CD14-positive monocyte (primary cell): ENCODE measurements around the gene ANKRD49. TPM values are rescaled to one million over a fixed set of nuclear protein-coding genes. Genes with fewer than 3 reads are reported as not detected.
A peak's percentile ranks its signal among the peaks of the same experiment; 100 is the strongest.

Experiments used
- DNase-seq, 3 donors: peaks; one replicate each; pipeline ENCODE4 v3.0.0-alpha.2; 2011 to 2022
- H2AFZ ChIP-seq: 2 replicates; pipeline ENCODE4 v1.6.0; 2012; ENCODE audit warnings: mild to moderate bottlenecking, low read depth, low read length, inconsistent platforms; ENCODE audit not compliant: insufficient read depth, poor library complexity, severe bottlenecking
- H3K27ac ChIP-seq, 2 donors: 1 replicate in 1 of 2; 2 replicates in 1 of 2; pipeline ENCODE4 v1.5.1; 2012 to 2013; ENCODE audit warnings: low read length in 2 of 2, control low read depth in 1 of 2, inconsistent platforms in 1 of 2, low read depth in 1 of 2, mild to moderate bottlenecking in 1 of 2
- H3K27me3 ChIP-seq, 2 donors: one replicate each; pipeline versions ENCODE4 v1.6.0 to v1.6.1; 2011 to 2013; ENCODE audit warnings: low read length in 2 of 2; ENCODE audit not compliant: control insufficient read depth in 2 of 2, insufficient read depth in 2 of 2
- H3K36me3 ChIP-seq, 2 donors: replicated peaks in 1 of 2; 1 replicate in 1 of 2; 2 replicates in 1 of 2; pipeline versions ENCODE4 v1.5.1 to v1.6.1; 2012 to 2013; ENCODE audit warnings: low read length in 2 of 2, control low read depth in 1 of 2, inconsistent platforms in 1 of 2, mild to moderate bottlenecking in 1 of 2; ENCODE audit not compliant: insufficient read depth in 2 of 2, control insufficient read depth in 1 of 2
- H3K4me1 ChIP-seq, 2 donors: 1 replicate in 1 of 2; 2 replicates in 1 of 2; pipeline versions ENCODE4 v1.5.1 to v1.6.1; 2012 to 2013; ENCODE audit warnings: low read length in 2 of 2, control low read depth in 1 of 2, inconsistent platforms in 1 of 2, mild to moderate bottlenecking in 1 of 2, moderate library complexity in 1 of 2; ENCODE audit not compliant: insufficient read depth in 2 of 2, control insufficient read depth in 1 of 2
- H3K4me2 ChIP-seq: replicated peaks from 2 replicates; pipeline ENCODE3; 2012; ENCODE audit warnings: low read length, moderate library complexity, mild to moderate bottlenecking; ENCODE audit not compliant: poor library complexity, severe bottlenecking; ENCODE audit errors: extremely low read depth
- H3K4me3 ChIP-seq, 3 experiments: fragments of 200-600 bp in 1 of 3; sonication (generic) in 1 of 3; replicated peaks in 1 of 3; 1 replicate in 2 of 3; 2 replicates in 1 of 3; pipeline ENCODE4 v1.5.1; 2011 to 2013; ENCODE audit warnings: low read length in 3 of 3, mild to moderate bottlenecking in 3 of 3, control low read depth in 2 of 3, low read depth in 2 of 3, inconsistent platforms in 1 of 3, moderate library complexity in 1 of 3
- H3K79me2 ChIP-seq: 2 replicates; pipeline ENCODE4 v1.6.0; 2012; ENCODE audit warnings: mild to moderate bottlenecking, control low read depth, inconsistent platforms, low read length, moderate library complexity; ENCODE audit not compliant: insufficient read depth
- H3K9ac ChIP-seq: 2 replicates; pipeline ENCODE4 v1.6.0; 2017; ENCODE audit warnings: low read length, mild to moderate bottlenecking; ENCODE audit not compliant: insufficient read depth, poor library complexity, severe bottlenecking
- H3K9me3 ChIP-seq, 2 donors: replicated peaks in 1 of 2; 1 replicate in 1 of 2; 2 replicates in 1 of 2; pipeline versions ENCODE4 v1.5.1 to v1.6.1; 2012 to 2013; ENCODE audit warnings: low read length in 2 of 2, control low read depth in 1 of 2; ENCODE audit not compliant: control insufficient read depth in 1 of 2, insufficient read depth in 1 of 2
- H4K20me1 ChIP-seq: 2 replicates; pipeline ENCODE4 v1.6.0; 2012; ENCODE audit warnings: mild to moderate bottlenecking, low read length, control low read depth, moderate library complexity; ENCODE audit not compliant: insufficient read depth
- H3K27ac Mint-ChIP-seq, 7 donors: one replicate each; pipeline ENCODE4 v1.8.0; 2020; ENCODE audit warnings: mild to moderate bottlenecking in 7 of 7, mixed read lengths in 7 of 7, moderate library complexity in 6 of 7, inconsistent platforms in 2 of 7
- H3K27me3 Mint-ChIP-seq, 3 donors: one replicate each; pipeline ENCODE4 v1.8.0; 2021 to 2022; ENCODE audit warnings: low read depth in 3 of 3, mild to moderate bottlenecking in 3 of 3, mixed read lengths in 3 of 3, moderate library complexity in 3 of 3, inconsistent platforms in 1 of 3
- H3K36me3 Mint-ChIP-seq, 2 donors: one replicate each; pipeline ENCODE4 v1.8.0; 2020; ENCODE audit warnings: mixed read lengths in 2 of 2, inconsistent platforms in 1 of 2, mild to moderate bottlenecking in 1 of 2
- H3K4me1 Mint-ChIP-seq: one replicate; pipeline ENCODE4 v1.8.0; 2020; ENCODE audit warnings: mild to moderate bottlenecking, mixed read lengths
- H3K4me3 Mint-ChIP-seq, 2 donors: one replicate each; pipeline ENCODE4 v1.8.0; 2020; ENCODE audit warnings: mild to moderate bottlenecking in 2 of 2, mixed read lengths in 2 of 2, moderate library complexity in 1 of 2
- H3K9me3 Mint-ChIP-seq, 7 donors: one replicate each; pipeline ENCODE4 v1.8.0; 2020 to 2022; ENCODE audit warnings: mixed read lengths in 7 of 7, mild to moderate bottlenecking in 6 of 7, moderate library complexity in 6 of 7, inconsistent platforms in 2 of 7
- WGBS: methylation state at CpG from one replicate; pipeline ENCODE4 v1.1.5; 2013; ENCODE audit warnings: missing lambda C conversion rate; ENCODE audit not compliant: insufficient coverage; 5-methylcytosine and 5-hydroxymethylcytosine counted together
- intact Hi-C, 2 donors: fragments of 100-400 bp; cut with micrococcal nuclease; formaldehyde crosslinking; loops; one replicate each; pipeline versions ENCODE4 v1.15.0 to v1.15.1; 2023
- polyA plus RNA-seq, 3 donors: library from polyadenylated mRNA; depleted of rRNA in 1 of 3; unstranded in 2 of 3; stranded (reverse) in 1 of 3; fragments of 300-500 nt in 2 of 3; fragments of >200 nt in 1 of 3; fragmentation: Illumina TruSeq in 2 of 3; gene quantifications; 1 replicate in 2 of 3; 2 replicates in 1 of 3; pipeline ENCODE4 v1.2.3, GENCODE V29; 2012 to 2021
- TF ChIP-seq, protein P1 (sequence below): fragments of 200-600 bp; IDR thresholded peaks from one replicate; pipeline ENCODE4 v1.8.0; 2022; ENCODE audit warnings: antibody characterized with exemption, mild to moderate bottlenecking

Gene ANKRD49
- polyA plus RNA-seq, 3 donors = 12.0 to 13.1 (median 12.8) TPM

DNA sequence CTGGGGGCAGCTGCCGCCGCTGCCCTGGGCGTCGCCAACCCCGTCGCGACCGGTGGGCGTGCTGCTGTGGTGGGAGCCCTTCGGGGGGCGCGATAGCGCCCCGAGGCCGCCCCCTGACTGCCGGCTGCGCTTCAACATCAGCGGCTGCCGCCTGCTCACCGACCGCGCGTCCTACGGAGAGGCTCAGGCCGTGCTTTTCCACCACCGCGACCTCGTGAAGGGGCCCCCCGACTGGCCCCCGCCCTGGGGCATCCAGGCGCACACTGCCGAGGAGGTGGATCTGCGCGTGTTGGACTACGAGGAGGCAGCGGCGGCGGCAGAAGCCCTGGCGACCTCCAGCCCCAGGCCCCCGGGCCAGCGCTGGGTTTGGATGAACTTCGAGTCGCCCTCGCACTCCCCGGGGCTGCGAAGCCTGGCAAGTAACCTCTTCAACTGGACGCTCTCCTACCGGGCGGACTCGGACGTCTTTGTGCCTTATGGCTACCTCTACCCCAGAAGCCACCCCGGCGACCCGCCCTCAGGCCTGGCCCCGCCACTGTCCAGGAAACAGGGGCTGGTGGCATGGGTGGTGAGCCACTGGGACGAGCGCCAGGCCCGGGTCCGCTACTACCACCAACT is 51.0 kb downstream of the ANKRD49 start:
- Mint-ChIP-seq H3K27ac (peak overlapping the region; percentile 92 to 97 (median 94)), H3K4me3 (peak overlapping the region; percentile 99 to 100), H3K9me3 (peaks cover 0 to 2% (median 0%) of the 10 kb centered on the region in 7 donors), H3K27me3 (no peaks in the 10 kb centered on the region), H3K36me3 (peaks cover 8% of the 10 kb centered on the region in 2 donors), H3K4me1 (peaks cover 56% of the 10 kb centered on the region)
- Histone ChIP-seq H3K4me2 (peak overlapping the region; percentile 93), H3K27ac (peak overlapping the region; percentile 96 to 99), H3K36me3 (no peaks in the 10 kb centered on the region), H4K20me1 (peaks cover 31% of the 10 kb centered on the region), H3K27me3 (no peaks in the 10 kb centered on the region), H2AFZ (peak overlapping the region; percentile 88), H3K9ac (peak overlapping the region; percentile 93), H3K79me2 (peaks cover 97% of the 10 kb centered on the region), H3K4me1 (peaks cover 55 to 56% of the 10 kb centered on the region in 2 donors), H3K4me3 (peak overlapping the region; percentile 75 to 91 (median 91)), H3K9me3 (no peaks in the 10 kb centered on the region)
- peak in 2 of 3 donors; percentile 19 to 26 for DNase-seq
- intact Hi-C loops = loop anchor here (2.0 to 5.0 kb wide), 3 partner anchors 30 to 58 kb away; no protein-coding TSS in a partner anchor
- WGBS = 5% methylated on average over 54 of the region's 59 CpGs
- TF ChIP-seq, protein P1, sequence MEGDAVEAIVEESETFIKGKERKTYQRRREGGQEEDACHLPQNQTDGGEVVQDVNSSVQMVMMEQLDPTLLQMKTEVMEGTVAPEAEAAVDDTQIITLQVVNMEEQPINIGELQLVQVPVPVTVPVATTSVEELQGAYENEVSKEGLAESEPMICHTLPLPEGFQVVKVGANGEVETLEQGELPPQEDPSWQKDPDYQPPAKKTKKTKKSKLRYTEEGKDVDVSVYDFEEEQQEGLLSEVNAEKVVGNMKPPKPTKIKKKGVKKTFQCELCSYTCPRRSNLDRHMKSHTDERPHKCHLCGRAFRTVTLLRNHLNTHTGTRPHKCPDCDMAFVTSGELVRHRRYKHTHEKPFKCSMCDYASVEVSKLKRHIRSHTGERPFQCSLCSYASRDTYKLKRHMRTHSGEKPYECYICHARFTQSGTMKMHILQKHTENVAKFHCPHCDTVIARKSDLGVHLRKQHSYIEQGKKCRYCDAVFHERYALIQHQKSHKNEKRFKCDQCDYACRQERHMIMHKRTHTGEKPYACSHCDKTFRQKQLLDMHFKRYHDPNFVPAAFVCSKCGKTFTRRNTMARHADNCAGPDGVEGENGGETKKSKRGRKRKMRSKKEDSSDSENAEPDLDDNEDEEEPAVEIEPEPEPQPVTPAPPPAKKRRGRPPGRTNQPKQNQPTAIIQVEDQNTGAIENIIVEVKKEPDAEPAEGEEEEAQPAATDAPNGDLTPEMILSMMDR = no peak

DNA sequence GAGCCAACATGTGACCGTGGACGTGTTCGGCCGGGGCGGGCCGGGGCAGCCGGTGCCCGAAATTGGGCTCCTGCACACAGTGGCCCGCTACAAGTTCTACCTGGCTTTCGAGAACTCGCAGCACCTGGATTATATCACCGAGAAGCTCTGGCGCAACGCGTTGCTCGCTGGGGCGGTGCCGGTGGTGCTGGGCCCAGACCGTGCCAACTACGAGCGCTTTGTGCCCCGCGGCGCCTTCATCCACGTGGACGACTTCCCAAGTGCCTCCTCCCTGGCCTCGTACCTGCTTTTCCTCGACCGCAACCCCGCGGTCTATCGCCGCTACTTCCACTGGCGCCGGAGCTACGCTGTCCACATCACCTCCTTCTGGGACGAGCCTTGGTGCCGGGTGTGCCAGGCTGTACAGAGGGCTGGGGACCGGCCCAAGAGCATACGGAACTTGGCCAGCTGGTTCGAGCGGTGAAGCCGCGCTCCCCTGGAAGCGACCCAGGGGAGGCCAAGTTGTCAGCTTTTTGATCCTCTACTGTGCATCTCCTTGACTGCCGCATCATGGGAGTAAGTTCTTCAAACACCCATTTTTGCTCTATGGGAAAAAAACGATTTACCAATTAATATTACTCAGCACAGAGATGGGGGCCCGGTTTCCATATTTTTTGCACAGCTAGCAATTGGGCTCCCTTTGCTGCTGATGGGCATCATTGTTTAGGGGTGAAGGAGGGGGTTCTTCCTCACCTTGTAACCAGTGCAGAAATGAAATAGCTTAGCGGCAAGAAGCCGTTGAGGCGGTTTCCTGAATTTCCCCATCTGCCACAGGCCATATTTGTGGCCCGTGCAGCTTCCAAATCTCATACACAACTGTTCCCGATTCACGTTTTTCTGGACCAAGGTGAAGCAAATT is 51.7 kb downstream of the ANKRD49 start:
- Histone ChIP-seq H2AFZ (peak overlapping the region; percentile 88), H3K79me2 (peaks cover 97% of the 10 kb centered on the region), H3K9me3 (no peaks in the 10 kb centered on the region), H3K4me2 (peak overlapping the region; percentile 93), H3K4me3 (peak overlapping the region; percentile 75 to 91 (median 91)), H3K4me1 (peaks cover 63% of the 10 kb centered on the region in 2 donors), H3K27ac (peak overlapping the region; percentile 96 to 99), H3K9ac (peak overlapping the region; percentile 93), H3K36me3 (no peaks in the 10 kb centered on the region), H3K27me3 (no peaks in the 10 kb centered on the region), H4K20me1 (peaks cover 31% of the 10 kb centered on the region)
- intact Hi-C loops = loop anchor here (2.0 to 5.0 kb wide), 2 partner anchors 29 to 37 kb away; no protein-coding TSS in a partner anchor
- TF ChIP-seq, protein P1 = no peak
- WGBS = 14% methylated on average over 40 of the region's 54 CpGs
- Mint-ChIP-seq H3K4me1 (peaks cover 63% of the 10 kb centered on the region), H3K36me3 (peaks cover 8% of the 10 kb centered on the region in 2 donors), H3K27me3 (peaks cover 0 to 2% (median 0%) of the 10 kb centered on the region in 3 donors), H3K27ac (peak overlapping the region; percentile 92 to 97 (median 94)), H3K4me3 (peak overlapping the region; percentile 99 to 100), H3K9me3 (peaks cover 0 to 2% (median 0%) of the 10 kb centered on the region in 7 donors)
- peak; percentile 28 to 39 (median 38) for DNase-seq
